ENCODE results near the gene PGLYRP3.

DNA sequence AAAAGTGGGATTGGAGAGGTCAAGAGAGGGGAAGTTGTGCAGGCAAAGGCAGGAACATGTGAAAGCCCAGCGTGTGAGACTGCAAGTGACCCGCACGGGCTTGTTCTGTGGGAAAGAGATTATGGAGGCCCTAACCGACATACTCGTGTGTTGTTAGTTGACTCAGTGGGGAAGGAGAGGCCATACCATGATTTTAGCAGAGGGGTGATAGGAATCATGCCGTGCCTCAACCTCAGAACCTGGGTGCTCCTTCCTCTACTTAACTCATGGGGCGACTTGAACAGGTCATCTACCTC is 19.3 kb downstream of the PGLYRP3 start:
- TF ChIP-seq, protein P1, sequence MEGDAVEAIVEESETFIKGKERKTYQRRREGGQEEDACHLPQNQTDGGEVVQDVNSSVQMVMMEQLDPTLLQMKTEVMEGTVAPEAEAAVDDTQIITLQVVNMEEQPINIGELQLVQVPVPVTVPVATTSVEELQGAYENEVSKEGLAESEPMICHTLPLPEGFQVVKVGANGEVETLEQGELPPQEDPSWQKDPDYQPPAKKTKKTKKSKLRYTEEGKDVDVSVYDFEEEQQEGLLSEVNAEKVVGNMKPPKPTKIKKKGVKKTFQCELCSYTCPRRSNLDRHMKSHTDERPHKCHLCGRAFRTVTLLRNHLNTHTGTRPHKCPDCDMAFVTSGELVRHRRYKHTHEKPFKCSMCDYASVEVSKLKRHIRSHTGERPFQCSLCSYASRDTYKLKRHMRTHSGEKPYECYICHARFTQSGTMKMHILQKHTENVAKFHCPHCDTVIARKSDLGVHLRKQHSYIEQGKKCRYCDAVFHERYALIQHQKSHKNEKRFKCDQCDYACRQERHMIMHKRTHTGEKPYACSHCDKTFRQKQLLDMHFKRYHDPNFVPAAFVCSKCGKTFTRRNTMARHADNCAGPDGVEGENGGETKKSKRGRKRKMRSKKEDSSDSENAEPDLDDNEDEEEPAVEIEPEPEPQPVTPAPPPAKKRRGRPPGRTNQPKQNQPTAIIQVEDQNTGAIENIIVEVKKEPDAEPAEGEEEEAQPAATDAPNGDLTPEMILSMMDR (IDR thresholded peaks at IDR 0.05; ENCODE audit: extremely low read depth in 1 of 2, insufficient read depth in 1 of 2, low read depth in 1 of 2, low read length in 2 of 2): no peak
- TF ChIP-seq POLR2A (IDR thresholded peaks at IDR 0.05; ENCODE audit: low read depth, low read length): no peak
- TF ChIP-seq EZH2 (IDR thresholded peaks at IDR 0.05; ENCODE audit: borderline replicate concordance, low read depth, low read length, severe bottlenecking): no peak
- no peak for TF ChIP-seq JUN (IDR thresholded peaks at IDR 0.05; ENCODE audit: borderline replicate concordance, insufficient read depth, insufficient read length, low read depth)
- no peak for TF ChIP-seq FOS (IDR thresholded peaks at IDR 0.05; ENCODE audit: borderline replicate concordance, insufficient read depth, low read length)
- TF ChIP-seq, protein P2, sequence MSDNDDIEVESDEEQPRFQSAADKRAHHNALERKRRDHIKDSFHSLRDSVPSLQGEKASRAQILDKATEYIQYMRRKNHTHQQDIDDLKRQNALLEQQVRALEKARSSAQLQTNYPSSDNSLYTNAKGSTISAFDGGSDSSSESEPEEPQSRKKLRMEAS (IDR thresholded peaks at IDR 0.05; ENCODE audit: insufficient read depth, insufficient read length): no peak
